Lower lobe of right lung (tissue), 2 donors: ENCODE measurements around the gene MGA. TPM values are rescaled to one million over a fixed set of nuclear protein-coding genes. Genes with fewer than 3 reads are reported as not detected.

Source experiments
- ATAC-seq, 2 donors: fragments of 200-7000 bp; cut with Tn5 transposase; one replicate each; pipeline ENCODE4 v1.9.1; 2020 to 2022; ENCODE audit warnings: mild to moderate bottlenecking in 2 of 2, moderate library complexity in 2 of 2
- DNase-seq: peaks from one replicate; pipeline ENCODE4 v3.0.0-alpha.2; 2020
- H3K27ac ChIP-seq: fragments of 200-600 bp; one replicate; pipeline ENCODE4 v1.8.0; 2022
- H3K27me3 ChIP-seq: fragments of 200-600 bp; one replicate; pipeline ENCODE4 v1.8.0; 2022; ENCODE audit warnings: low read depth
- H3K36me3 ChIP-seq: fragments of 200-600 bp; one replicate; pipeline ENCODE4 v1.8.0; 2022; ENCODE audit warnings: mild to moderate bottlenecking
- H3K4me1 ChIP-seq: fragments of 200-600 bp; one replicate; pipeline ENCODE4 v1.8.0; 2022
- H3K4me3 ChIP-seq: fragments of 200-600 bp; one replicate; pipeline ENCODE4 v1.8.0; 2022; ENCODE audit warnings: mild to moderate bottlenecking
- H3K9me3 ChIP-seq: fragments of 200-600 bp; one replicate; pipeline ENCODE4 v1.8.0; 2022
- CTCF ChIP-seq: fragments of 200-600 bp; IDR thresholded peaks from one replicate; pipeline ENCODE4 v1.8.0; 2022; ENCODE audit warnings: antibody characterized with exemption, mild to moderate bottlenecking
- intact Hi-C: fragments of 100-400 bp; cut with DNase I; formaldehyde crosslinking; loops from one replicate; pipeline ENCODE4 v1.11.0; 2022
- total RNA-seq: library from RNA; stranded (reverse); fragmentation: NEBNext Ultra II Directional; extraction: Animal tissue kit (Norgen Biotek cat#: 25700); gene quantifications from one replicate; pipeline ENCODE4 v1.2.1, GENCODE V29; 2021
- donor health status: DM: no; HTN: yes; CAD: no; lungs with severe emphysema.

Gene MGA
- total RNA-seq, 1 donor from 2014 or later: 38.7 TPM

GRCh38 chr15:41629463-41629862, 30.7 kb upstream of the MGA start:
- TF ChIP-seq CTCF: no peak
- intact Hi-C loops: no loop called here
- no peaks in the 10 kb centered on the region for H3K36me3 ChIP-seq
- DNase-seq: no peak
- H3K27ac ChIP-seq: no peak overlapping the region
- no peaks in the 10 kb centered on the region for H3K4me1 ChIP-seq
- ATAC-seq: no peak
- H3K4me3 ChIP-seq: no peak overlapping the region
- H3K27me3 ChIP-seq: no peaks in the 10 kb centered on the region
- H3K9me3 ChIP-seq: no peaks in the 10 kb centered on the region

- intact Hi-C loops: no loop called here
- no peaks in the 10 kb centered on the region for H3K36me3 ChIP-seq
- ATAC-seq: no peak
These were observed 30.3 kb upstream of the MGA start for GRCh38 chr15:41629883-41630282.

GRCh38 chr15:41630616-41631217, 29.5 kb upstream of the MGA start:
- intact Hi-C loops: no loop called here
- ATAC-seq: no peak

More at GRCh38 chr15:41629883-41630282, 30.3 kb upstream of the MGA start:
- DNase-seq: no peak
- no peaks in the 10 kb centered on the region for H3K4me1 ChIP-seq
- no peak for TF ChIP-seq CTCF
- no peak overlapping the region for H3K4me3 ChIP-seq
- no peaks in the 10 kb centered on the region for H3K9me3 ChIP-seq
- no peak overlapping the region for H3K27ac ChIP-seq
- H3K27me3 ChIP-seq: no peaks in the 10 kb centered on the region

DNA sequence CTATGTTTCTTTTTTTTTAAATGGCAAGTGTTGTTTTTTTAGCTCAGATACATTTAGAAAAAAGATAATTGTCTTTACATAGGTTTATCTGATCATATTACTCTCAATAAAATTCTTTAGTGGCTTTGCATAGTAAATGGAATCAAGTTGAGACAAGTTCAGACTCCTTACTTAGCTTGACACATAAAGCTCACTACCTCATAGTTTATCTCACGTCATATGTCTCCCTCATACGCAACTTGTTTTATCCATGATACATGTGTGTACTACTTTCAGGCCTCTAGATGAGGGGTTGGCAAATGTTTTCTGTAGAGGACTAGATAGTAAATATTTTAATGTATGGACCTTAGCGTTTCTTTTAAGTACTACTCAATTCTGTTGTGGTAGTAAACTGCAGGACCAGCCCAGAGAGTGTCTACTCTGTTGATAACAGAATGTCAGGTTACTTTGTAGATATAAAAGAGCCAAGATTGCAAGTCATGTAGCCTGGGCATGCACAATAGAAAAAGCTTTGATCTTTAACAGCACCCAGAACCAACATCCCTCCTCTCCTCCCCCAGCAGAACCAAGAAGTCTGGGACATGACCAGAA, 28.2 kb upstream of the MGA start:
- intact Hi-C loops: no loop called here
- Histone ChIP-seq H3K27me3 (no peaks in the 10 kb centered on the region), H3K9me3 (no peaks in the 10 kb centered on the region), H3K4me3 (no peak overlapping the region), H3K4me1 (no peaks in the 10 kb centered on the region), H3K36me3 (no peaks in the 10 kb centered on the region), H3K27ac (no peak overlapping the region)
- DNase-seq (no peak), ATAC-seq (no peak)
- TF ChIP-seq CTCF: no peak

More at GRCh38 chr15:41630616-41631217, 29.5 kb upstream of the MGA start:
- Histone ChIP-seq H3K27me3 (no peaks in the 10 kb centered on the region), H3K4me1 (no peaks in the 10 kb centered on the region), H3K36me3 (no peaks in the 10 kb centered on the region), H3K4me3 (no peak overlapping the region), H3K9me3 (no peaks in the 10 kb centered on the region), H3K27ac (no peak overlapping the region)
- no peak for TF ChIP-seq CTCF
- DNase-seq: no peak

DNA sequence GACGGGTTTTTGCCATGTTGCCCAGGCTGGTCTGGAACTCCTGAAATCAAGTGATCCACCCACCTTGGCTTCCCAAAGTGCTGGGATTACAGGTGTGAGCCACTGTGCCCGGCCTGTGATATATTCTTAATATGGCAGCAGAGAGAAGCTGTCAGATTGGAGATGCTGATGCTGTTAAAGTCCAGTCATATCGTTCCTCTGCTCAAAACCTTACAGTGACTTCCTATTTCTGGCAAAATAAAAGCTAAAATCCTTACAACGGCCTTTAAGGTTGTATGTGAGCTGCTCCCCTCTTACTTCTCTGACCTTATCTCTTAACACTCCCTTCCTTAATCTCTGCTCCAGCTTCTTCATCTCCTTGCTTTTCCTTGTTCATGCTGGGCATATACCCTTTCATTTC, 26.6 kb upstream of the MGA start:
- TF ChIP-seq CTCF: no peak
- Histone ChIP-seq H3K27ac (no peak overlapping the region), H3K9me3 (no peaks in the 10 kb centered on the region), H3K4me1 (no peaks in the 10 kb centered on the region), H3K4me3 (no peak overlapping the region), H3K27me3 (no peaks in the 10 kb centered on the region), H3K36me3 (no peaks in the 10 kb centered on the region)
- no peak for ATAC-seq
- DNase-seq: no peak
- intact Hi-C loops: no loop called here
